ENCODE results near the gene KCNK5. TPM values are rescaled to one million over a fixed set of nuclear protein-coding genes. Genes with fewer than 3 reads are reported as not detected.
A peak's percentile ranks its signal among the peaks of the same experiment; 100 is the strongest.

The KCNK5 gene
- total RNA-seq, 1 donor from 2014 or later = 10.9 TPM

DNA sequence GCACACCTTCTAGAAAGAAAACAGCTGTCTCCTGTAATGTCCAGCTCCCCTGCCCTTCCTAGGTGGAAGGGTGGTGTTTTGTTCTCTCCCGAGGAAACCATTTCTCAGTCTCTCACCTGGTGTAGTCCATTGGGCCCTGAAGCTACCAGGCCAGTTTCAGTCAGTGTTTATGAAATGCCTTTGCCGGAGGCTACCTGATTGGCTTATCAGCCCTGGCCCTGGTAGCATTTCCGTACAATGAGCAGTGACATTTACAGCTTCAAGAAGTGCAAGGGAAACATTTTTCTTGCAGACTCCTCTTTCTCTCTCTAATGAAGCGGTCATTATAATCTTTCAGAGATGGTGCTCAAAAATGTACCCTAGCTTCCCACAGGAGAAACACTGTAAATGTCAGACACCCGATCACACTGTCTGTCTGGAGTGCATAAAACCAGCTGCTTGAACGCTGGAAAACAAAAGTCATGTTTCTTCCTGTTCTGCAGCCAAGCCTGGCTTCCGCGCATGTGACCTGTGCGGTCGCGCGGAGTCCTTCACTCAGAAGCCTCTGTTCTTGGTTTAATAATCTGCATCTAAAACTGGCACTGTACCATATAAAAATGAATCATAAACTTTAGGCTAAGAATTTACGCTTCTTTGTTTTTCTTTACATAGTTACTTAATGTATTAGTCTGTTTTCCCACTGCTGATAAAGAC, 85.9 kb downstream of the KCNK5 start:
- Histone ChIP-seq H3K36me3 (no peaks in the 10 kb centered on the region), H3K4me3 (no peak overlapping the region), H3K9me3 (no peaks in the 10 kb centered on the region), H3K4me1 (peaks cover 4% of the 10 kb centered on the region), H3K27me3 (ENCODE audit: low read depth) (no peaks in the 10 kb centered on the region), H3K27ac (no peak overlapping the region)
- intact Hi-C loops (cut with DNase I) = no loop called here
- no peak for ATAC-seq
- TF ChIP-seq, protein P1, sequence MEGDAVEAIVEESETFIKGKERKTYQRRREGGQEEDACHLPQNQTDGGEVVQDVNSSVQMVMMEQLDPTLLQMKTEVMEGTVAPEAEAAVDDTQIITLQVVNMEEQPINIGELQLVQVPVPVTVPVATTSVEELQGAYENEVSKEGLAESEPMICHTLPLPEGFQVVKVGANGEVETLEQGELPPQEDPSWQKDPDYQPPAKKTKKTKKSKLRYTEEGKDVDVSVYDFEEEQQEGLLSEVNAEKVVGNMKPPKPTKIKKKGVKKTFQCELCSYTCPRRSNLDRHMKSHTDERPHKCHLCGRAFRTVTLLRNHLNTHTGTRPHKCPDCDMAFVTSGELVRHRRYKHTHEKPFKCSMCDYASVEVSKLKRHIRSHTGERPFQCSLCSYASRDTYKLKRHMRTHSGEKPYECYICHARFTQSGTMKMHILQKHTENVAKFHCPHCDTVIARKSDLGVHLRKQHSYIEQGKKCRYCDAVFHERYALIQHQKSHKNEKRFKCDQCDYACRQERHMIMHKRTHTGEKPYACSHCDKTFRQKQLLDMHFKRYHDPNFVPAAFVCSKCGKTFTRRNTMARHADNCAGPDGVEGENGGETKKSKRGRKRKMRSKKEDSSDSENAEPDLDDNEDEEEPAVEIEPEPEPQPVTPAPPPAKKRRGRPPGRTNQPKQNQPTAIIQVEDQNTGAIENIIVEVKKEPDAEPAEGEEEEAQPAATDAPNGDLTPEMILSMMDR (IDR thresholded peaks at IDR 0.05) = no peak
- no peak for DNase-seq

DNA sequence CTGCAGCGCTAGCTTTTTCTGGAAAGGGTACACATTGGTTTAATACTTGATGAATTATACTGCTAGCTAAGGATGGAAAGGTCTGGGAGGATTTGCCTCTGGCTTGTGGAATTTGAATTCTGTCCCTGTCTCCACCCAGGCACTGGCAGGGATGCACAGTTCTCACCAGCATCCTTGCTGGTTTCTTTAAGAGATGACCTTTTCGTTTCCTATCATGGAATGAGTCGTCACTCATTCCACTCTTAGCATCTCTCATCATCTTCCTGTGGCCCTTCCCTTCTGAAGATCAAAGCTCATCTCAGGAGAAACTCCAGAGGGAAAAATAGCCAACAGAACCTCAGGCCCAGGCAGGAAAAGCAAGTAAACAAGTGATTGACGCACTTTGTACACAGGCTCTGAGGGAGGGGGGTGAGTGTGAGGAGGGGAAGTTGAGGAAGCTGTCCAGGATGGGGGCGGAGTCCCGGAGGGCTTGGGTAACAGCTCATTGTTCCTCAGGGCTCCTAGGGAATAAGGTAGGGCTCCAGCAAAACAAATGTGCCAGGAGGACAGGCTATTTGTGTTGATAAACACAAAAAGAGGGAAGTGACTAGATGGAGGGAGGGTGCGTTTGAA, 88.6 kb downstream of the KCNK5 start:
- peaks cover 4% of the 10 kb centered on the region for H3K4me1 ChIP-seq
- no peak overlapping the region for H3K4me3 ChIP-seq
- ATAC-seq (peak in 1 of 2 donors; percentile 26), DNase-seq (no peak)
- H3K27me3 ChIP-seq (ENCODE audit: low read depth) = no peaks in the 10 kb centered on the region
- TF ChIP-seq, protein P1 (IDR thresholded peaks at IDR 0.05) = no peak
- no peaks in the 10 kb centered on the region for H3K9me3 ChIP-seq
- no peak overlapping the region for H3K27ac ChIP-seq
- H3K36me3 ChIP-seq = no peaks in the 10 kb centered on the region
- intact Hi-C loops (cut with DNase I) = no loop called here

Other genes starting within 250 kb of the KCNK5 start
- gene GLP1R, start 180.7 kb downstream of the KCNK5 start, total RNA-seq = 0.35 TPM
- gene SAYSD1, start 114.3 kb downstream of the KCNK5 start, total RNA-seq = 15.5 TPM
- 5.5 TPM for gene KCNK17, start 84.9 kb upstream of the KCNK5 start, total RNA-seq
- not detected for gene KCNK16, start 93.2 kb upstream of the KCNK5 start, total RNA-seq

Data from lower lobe of right lung (tissue), 2 donors.